Measurements from ENCODE around the gene KCTD1.

Gene KCTD1

DNA sequence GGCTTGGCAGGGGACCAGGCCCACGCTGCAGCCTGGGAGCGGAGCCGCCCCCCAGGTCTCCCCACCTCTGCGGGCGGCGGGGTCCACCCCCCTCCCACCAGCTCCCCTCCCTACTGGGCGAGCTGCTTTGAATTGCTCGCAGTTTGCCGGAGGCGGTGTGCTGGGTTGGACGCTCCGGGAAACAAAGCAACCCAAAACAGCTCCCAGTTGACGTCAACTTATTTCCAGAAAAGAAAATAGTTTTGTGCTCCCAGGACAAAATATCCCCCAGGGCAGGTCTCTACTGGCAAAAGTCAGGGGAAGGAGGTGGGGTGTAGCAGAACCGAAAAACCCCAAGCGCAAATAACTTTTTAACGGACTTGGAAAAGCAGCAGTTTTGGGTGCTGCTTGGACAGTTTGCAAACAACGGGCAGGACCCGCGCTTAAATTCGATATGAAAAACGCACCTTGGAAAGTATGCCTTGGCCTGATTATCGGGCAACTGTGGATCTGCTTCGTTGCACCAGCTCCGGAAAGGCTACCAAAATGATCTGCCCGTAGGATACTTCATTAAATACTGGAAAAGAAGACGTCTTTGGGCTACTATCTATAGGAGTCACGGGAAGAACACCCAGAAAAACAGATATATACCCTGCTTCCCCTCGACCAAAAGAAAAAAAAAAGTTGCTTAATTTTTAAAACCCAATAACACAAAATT is 2.8 kb upstream of the KCTD1 start:
- no peak for FAIRE-seq
- DNase-seq (ENCODE audit: insufficient read length, low spot score), result no peak

DNA sequence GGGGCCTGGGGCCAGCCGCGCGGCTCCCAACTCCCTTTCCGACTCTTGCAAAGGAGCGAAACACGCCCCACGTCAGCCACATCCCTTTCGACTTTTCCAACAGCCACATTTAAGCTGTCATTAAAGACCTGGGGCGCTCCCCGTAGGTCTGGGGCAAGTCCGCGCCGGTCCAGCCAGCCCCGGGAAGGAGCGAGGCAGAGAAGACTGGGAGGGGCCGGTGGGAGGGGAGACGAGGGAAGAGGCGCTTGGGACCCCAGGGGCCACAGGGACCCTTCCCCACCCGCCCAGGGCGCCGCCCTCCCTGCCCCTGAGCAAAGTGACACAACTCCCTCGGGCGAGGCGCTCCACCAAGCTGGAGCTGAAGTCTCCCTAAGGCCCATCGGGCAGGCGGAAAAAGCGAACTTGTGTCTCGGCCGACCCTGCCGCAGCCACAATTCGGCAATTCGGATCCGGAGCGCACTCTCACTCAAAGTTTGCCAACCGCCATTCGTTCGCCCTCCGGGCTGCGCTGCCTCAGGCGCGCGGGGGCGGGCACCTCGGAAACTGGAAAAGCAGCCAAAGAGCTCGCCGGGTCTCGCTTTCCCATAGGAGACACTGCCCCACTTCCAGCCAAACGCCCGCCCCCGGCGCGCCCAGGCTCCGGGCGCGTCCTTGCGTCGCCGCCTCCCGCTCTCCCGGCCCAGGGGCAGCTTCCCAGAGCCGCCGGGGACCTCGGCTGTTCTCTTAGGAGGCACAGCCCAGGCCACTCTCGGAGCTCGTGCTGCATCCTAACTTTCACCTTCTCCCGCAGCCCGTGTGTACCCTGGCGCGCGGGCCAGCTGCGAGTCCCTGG is 1.1 kb upstream of the KCTD1 start:
- DNase-seq (ENCODE audit: insufficient read length, low spot score) (peak; percentile 43), FAIRE-seq (no peak)

DNA sequence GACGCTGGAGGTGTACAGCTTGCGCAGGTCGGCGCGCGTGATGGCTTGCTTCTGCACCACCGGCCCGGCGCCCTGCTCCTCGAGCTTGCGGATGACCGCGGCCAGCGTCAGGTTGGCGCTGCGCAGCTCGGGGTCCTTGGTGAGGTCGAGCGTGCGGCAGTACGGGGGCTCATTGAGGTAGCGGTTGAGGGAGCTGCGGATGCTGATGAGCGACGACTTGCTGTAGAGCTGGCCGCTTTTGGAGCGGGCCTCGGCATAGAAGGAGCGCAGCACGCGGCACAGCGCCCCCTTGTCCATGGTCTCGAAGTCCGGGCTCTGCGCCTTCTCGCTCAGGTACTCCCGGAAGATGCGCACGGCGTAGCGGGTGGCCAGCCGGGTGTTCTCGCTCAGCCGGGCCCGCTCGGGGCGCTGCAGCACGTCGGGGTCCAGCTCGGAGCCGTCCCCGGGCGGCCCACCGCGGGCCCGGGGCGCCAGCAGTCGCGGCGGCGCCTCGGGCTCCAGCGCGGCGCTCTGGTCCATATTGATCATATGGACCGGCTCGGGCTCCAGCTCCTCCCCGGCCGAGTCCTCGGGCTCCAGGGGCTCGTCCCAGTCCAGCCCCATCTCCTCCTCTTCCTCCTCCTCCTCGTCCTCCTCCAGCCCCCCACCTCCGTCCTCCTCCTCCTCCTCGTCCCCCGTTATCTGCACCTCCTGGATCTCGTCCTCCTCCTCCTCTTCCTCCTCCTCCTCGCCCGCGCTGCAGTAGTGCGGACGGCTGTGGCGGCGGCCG is 523 bp downstream of the KCTD1 start:
- no peak for FAIRE-seq
- DNase-seq (ENCODE audit: insufficient read length, low spot score), result no peak

DNA sequence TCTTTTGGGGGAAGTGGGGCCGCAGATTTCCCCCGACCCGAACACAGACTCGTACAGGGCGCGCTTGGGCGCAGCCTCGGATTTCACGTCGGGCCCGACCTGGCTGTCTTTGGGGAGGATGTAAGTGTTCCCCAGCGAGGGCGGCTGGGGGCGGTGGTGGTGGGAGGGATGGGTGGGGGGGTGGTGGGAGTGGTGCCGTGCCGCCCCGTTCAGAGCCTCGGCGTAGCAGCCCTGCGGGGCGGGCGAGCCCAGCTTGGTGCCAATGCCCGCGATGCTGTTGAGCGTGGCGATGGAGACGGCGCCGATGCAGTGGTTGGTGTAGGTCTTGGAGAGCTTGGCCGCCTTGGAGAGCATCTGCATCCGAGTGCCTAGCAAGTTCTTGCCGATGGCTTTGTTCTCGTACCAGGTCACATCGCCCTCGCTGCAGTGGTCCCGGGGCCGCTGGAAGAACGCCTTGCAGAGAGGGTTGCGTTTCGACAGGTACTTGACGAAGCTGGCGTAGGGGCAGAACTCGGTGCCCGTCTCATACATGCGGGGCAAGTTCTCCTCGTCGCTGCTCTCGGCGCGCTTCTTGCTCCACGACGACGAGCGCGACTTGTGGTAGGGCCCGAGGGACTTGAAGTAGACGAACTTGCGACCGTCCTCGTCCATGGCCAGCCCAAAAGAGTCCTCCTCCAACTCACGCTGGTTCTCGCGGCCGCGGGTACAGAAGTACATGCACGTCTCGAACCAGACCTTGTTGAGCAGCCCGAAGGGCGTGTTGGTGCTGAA is 1.3 kb downstream of the KCTD1 start:
- no peak for FAIRE-seq

DNA sequence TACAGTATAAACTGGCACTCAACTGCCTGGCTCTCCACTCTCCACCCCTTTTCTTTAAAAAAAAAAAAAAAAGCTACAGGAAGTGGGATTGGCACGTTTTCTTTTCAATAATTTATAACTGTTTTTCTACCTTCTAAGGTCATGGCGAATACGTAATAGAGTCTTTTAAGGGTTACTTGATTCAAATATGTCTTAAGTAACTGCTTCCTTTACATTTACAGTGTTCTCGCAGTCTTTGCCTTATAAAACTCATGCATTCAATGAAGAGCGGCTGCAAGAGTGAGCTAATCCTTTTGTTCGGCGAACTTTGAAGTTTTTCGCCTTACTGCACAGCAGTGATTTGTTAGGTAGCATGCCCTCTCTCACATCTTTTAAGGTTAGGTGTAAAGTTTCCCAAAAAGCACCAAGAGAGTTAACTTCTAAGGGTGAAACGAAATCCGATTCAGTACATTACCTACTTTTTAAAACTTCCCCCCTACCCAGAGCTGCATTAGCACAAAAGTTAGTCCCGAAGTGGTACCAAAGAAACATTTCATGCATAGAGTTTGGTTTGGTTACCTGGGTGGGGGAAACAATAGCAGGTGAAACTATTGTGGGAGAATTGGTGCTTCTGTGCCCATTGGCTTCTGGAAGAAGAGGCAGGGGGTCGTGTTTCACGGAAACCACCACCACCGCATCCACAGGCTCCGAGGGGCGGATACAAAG is 2.0 kb downstream of the KCTD1 start:
- no peak for DNase-seq (ENCODE audit: insufficient read length, low spot score)
- FAIRE-seq, result no peak

More for the DNA sequence above, 1.3 kb downstream of the KCTD1 start:
- DNase-seq (ENCODE audit: insufficient read length, low spot score), result no peak

DNA sequence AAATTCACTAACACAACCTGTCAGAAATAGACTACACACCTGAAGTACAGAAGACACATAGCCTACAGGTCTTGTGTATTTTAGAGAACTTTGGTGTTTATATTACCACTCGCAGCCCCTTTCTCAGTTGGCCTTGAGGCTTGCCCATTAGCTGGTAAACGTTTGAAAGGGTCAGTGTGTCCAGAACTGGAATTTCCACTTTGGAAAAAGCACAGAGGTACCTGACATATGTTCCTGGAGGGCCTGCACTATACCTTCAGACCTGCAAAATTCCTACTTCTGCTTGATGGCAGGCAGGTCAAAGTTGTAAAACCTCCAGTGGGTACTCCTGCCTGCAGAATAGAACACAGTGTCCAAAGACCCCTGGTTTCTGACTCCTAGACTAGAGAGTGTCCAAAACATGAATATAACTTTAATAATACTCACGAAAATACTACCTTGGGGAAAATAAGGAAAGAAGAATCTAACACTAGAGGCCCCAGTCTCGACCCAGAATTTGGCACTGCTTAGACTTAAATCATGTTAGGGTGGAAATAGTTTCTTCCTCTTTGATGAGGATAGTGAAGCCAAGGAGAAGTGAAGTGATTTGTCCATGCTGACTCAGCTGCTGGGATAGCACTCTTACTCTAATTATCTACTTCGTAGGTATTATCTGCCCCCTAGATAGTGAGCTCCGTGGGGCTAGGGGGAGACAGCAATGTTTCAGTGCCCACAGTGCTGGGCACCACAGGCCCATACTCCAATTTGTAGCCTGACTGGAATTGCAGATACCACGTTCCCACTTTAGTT is 2.8 kb downstream of the KCTD1 start:
- no peak for FAIRE-seq
- no peak for DNase-seq (ENCODE audit: insufficient read length, low spot score)

DNA sequence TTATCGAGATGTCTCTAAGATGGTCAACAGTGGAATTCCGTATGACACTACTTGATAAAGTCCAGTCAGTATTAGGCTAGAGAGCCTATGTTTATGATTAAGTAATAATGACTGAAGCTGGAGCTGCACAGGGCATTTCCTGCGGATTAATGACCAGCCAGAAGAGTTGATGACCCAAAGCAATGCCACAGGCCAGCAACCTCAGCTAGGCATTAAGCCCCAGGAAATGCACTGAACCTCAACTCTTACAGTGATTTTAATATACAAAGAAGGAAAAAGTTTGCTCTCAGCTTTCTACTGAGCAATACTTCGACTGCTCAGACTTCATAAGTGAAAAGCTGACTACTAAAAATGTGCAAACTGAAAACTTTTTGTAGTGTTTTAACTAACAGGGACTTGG is 3.9 kb downstream of the KCTD1 start:
- no peak for FAIRE-seq
- DNase-seq (ENCODE audit: insufficient read length, low spot score), result no peak

DNA sequence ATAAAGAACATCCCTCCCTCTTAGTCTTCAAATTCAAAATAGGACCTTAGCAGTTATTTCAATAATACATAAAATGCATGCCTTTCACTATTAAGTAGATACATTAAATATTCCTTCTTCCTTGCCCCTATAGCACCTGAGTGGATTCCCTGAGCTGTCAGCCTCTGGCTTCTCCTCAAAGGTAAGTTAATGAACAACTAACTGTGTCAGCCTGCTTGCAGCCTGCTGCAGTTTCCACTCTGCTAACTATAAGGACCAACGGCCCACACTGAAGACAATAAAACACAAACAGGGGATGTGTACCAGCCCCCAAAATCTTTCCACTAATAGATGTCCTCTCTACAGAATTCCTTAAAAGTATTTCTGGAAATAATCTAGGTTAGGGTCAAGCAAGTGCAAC is 5.0 kb downstream of the KCTD1 start:
- DNase-seq (ENCODE audit: insufficient read length, low spot score) (no peak), FAIRE-seq (no peak)

DNA sequence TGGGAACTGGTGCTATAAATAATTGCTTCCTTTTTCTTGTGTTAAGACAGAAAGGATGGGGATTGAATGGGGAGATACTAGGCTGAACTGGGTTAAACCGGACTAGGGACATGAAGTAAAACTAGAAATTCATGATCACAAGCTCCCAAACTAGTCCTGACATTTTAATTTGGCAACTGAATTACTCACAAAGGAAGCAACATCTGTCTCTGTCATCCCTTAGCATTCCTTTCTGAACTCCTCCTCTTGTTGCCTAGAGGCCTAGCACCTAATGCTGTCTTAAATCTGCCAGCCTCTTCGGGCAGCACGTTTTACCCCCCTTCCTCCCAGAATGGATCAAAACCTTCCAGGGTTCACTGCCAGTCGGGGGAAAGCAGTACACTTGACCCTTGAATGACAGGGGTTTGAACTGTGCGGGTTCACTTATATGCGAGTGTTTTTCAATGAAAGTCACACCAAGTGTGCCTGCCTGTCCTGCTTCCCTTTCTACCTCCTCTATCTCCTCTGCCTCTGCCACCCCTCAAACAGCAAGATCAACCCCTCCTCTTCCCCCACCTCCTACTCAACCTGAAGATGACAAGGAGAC is 8.2 kb downstream of the KCTD1 start:
- DNase-seq (ENCODE audit: insufficient read length, low spot score), result no peak

DNA sequence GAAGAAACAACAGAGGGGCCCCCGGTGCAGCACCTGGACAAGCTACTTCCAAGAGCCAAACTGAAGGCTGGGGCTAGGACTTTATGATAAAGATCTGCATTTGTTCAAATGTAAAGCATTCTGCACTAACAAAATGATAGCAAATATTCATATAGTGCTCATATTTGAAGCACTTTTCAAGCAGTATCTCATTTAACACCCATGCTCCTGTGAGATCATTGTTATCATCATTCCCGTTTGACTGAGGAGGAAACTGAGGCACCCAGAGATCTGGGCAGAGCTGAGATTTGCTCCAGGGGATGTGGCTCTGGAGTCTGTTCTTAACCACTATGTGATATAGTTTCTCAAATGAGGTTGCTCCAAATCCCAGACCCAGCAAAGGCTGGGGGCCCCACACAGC is 9.8 kb downstream of the KCTD1 start:
- DNase-seq (ENCODE audit: insufficient read length, low spot score) (no peak), FAIRE-seq (no peak)

More for the DNA sequence above, 8.2 kb downstream of the KCTD1 start:
- FAIRE-seq, result no peak

DNA sequence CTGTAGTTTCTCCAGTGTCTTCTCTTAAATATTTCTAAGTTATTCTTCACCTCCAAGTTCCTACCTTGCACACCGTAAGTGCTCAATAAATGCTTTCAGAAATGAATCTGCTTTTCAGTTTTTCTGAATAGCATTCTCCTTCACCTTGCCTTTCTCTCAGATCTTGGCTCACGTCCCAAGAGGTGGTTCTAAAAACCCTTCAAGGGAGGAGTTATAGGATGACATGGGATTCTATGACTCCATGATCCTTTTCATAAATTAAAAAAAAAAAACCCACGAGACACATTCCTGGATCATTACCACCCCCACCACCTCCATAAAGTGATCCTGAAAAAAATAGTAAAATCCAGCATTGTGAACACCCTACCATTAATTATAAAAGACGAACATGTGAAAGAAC is 11.7 kb downstream of the KCTD1 start:
- FAIRE-seq (no peak), DNase-seq (ENCODE audit: insufficient read length, low spot score) (no peak)

DNA sequence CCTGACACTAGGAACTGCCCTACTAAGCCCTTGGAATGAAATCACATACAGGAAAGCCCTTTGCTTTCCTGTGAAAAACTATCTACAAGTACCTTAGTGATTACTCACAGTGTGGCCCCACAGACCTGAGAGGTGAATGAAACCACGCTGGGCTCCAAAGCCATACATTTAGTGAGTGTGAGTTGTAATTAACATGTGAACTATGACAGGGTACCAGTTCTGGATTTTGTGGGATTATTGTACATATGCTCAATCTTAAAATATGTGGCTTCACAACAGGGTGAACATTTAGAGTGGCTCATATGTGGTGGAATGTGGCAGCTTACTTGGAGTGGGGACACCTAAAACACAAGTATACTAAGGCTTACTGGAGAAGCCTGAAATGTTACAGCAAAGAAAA is 12.3 kb downstream of the KCTD1 start:
- no peak for FAIRE-seq
- no peak for DNase-seq (ENCODE audit: insufficient read length, low spot score)

DNA sequence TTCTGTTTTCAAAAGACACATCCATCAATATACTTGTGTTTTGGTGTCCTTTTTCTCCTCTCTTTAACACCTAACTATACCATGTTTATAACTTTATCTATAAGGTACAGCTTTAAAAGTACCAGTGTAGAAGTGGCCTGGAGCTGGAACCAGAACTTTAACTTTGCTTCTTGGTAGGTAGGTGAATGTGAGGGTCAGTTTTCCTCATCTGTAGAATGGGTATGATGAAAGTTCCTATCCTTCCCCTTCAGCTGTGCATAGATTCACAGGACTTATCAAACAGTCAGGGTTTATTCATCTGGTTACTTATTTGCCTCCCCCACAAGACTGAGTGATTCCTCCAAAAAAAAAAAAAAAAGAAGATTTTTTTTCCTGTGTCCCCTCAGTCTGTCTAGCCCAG is 12.7 kb downstream of the KCTD1 start:
- DNase-seq (ENCODE audit: insufficient read length, low spot score) (no peak), FAIRE-seq (no peak)

DNA sequence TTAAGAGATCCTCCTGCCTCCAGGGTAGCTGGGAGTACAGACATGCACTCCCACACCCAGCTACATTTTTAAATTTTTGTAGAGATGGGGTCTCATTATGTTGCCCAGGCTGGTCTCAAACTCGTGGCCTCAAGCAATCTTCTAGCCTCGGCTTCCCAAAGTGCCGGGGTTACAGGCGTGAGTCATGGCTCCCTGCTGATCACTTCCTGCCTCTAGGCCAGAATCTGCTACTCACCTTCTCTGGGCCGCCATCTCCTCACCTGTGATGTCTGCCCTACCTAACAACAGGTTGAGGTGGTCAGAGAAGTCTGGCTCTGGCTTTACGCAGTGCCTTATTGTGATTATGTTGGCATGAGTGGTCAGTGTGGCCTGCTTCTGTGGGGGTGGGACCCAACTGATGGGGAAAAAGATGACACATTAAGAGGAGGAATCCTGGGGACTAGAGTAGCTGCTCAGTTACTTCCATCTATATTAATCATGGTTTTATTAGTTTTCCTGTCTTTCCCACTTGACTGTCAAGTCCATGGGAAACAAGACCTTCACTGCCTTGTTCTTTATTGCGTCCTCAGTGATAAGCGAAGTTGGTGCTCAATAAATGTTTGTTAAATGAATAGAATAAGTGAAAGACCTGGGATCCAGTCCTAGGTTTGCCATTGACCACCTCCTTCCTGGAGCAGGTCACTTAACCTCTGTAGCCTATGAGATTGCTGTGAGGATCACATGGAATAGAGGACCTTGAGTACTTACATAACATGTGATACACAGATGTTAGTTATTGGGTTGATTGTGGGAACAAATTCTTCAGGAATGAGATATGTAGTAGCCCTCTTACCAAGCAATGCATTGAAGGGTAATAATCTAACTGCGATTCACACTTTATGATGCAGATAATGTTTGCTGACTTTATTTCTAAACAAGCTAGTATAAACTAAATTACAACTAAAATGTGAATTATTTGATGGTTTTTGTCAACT is 15.7 kb downstream of the KCTD1 start:
- DNase-seq (ENCODE audit: insufficient read length, low spot score) (no peak), FAIRE-seq (no peak)

DNA sequence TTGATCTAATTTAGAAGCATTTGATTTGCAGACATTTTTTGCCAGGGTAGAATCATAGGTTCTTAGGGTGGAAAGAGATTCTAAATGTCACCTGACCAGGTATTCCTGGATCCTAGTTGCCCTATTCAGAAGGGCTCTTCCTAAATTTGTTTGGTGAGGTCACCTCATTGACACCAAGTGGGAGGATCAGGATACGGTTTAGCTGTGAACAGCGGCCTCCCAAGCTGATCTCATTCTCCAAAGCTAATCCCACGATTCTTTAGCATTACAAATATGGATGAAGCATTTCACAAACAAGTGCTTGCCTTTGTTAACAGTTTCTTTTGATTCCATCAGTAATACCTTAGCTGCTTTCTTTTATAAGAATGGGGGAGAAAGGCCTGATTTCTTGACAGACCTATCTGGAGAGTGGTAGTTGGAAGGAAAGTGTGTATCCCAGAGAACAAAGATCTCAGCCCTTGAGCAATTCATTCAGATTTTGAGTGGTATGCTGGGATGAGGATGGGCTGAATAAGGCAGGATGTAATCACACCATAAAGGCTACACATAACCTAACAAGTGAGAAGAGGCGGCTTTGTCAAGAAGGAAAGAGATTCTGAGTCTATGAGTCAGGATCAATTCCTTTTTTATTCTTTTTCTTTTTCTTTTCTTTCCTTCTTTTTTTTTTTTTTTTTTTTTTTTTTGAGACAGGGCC is 16.6 kb downstream of the KCTD1 start:
- DNase-seq (ENCODE audit: insufficient read length, low spot score) (no peak), FAIRE-seq (no peak)

DNA sequence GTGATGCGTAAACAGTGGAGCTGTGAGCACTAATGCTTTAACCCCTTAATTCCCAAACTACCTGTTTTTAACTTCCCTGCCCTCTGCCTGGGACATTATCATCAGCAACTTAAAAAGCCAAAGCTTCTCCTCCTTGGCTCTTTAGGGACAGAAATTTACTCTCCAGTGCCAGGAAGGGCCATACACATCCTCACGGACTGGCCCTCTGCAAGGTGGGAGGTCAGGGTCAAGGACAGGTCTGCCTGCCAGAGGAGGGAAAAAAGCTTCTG is 21.5 kb downstream of the KCTD1 start:
- no peak for DNase-seq (ENCODE audit: insufficient read length, low spot score)
- no peak for FAIRE-seq

DNA sequence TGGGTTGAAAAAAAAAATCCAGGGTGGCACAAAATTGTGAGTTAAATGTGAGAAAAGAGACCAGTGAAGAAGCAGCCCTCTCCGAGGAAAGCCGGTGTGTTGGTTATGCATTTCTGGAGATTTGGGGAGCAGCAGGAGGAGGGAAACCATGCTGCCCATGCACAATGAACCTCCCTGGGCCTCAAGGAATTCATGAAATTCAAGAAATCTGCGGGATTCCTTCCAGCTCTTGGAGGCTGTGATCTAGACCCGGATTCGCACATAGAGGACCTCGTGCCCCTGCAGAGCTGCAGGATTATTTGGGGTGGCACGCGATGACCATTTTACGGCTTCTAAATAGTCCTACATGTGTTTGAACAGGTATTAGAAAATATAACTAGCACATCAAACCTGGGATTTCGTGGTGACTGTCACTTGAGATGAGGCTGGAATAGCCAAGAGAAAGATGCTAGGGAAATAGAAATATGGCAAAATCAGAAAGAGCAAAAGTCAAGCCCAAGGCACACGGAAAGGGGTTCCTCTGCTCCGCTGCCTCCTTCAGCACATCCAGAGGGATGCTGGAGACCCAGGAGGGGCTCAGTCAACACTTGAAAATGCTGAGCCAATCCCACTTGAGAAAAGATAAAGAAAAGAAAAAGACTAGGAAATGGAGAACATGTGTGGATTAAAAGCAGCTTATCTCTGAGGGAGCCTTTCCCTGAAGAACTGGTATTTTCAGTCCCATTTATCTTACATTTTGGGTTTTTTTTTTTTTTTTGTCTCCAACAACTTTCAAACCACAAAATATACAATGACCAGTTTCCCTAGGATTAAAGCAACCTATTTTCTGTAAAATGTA is 22.0 kb downstream of the KCTD1 start:
- DNase-seq (ENCODE audit: insufficient read length, low spot score), result no peak
- FAIRE-seq, result no peak
